GM23338 (cell line): ENCODE measurements around the gene CLRN2. TPM values are rescaled to one million over a fixed set of nuclear protein-coding genes. Genes with fewer than 3 reads are reported as not detected.

Source experiments
- ATAC-seq: fragments of 200-7000 bp; cut with Tn5 transposase; 3 replicates; pipeline ENCODE4 v1.9.1; 2020
- DNase-seq: peaks from one replicate; pipeline ENCODE4 v3.0.0-alpha.2; 2015; ENCODE audit warnings: low spot score
- H2AFZ ChIP-seq: fragments of 200-600 bp; sonication (generic); 2 replicates; pipeline ENCODE4 v1.8.0; 2016; ENCODE audit warnings: antibody characterized with exemption, mild to moderate bottlenecking, moderate library complexity
- H3F3A ChIP-seq: fragments of 200-600 bp; sonication (generic); replicated peaks from 2 replicates; pipeline ENCODE4 v1.8.0; 2017; ENCODE audit warnings: antibody characterized with exemption, mixed run types, low read depth
- H3K27ac ChIP-seq: fragments of 200-600 bp; sonication (generic); 2 replicates; pipeline ENCODE4 v1.6.1; 2016; ENCODE audit warnings: low read depth
- H3K27me3 ChIP-seq: fragments of 200-600 bp; sonication (generic); 2 replicates; pipeline ENCODE4 v1.8.0; 2016; ENCODE audit warnings: mild to moderate bottlenecking, mixed run types, moderate library complexity; ENCODE audit not compliant: insufficient read depth
- H3K36me3 ChIP-seq: fragments of 200-600 bp; sonication (generic); 2 replicates; pipeline ENCODE4 v1.8.0; 2016; ENCODE audit warnings: mild to moderate bottlenecking; ENCODE audit not compliant: insufficient read depth
- H3K4me1 ChIP-seq: fragments of 200-600 bp; sonication (generic); 2 replicates; pipeline ENCODE4 v1.8.0; 2016; ENCODE audit warnings: mild to moderate bottlenecking, moderate library complexity; ENCODE audit not compliant: insufficient read depth
- H3K4me2 ChIP-seq: fragments of 200-600 bp; sonication (generic); 2 replicates; pipeline ENCODE4 v1.7.1; 2017; ENCODE audit warnings: mixed run types
- H3K4me3 ChIP-seq: fragments of 200-600 bp; sonication (generic); 2 replicates; pipeline ENCODE4 v1.6.1; 2016; ENCODE audit warnings: mixed run types
- H3K79me2 ChIP-seq: fragments of 200-600 bp; sonication (generic); replicated peaks from 2 replicates; pipeline ENCODE4 v1.8.0; 2017; ENCODE audit warnings: mild to moderate bottlenecking; ENCODE audit not compliant: insufficient read depth
- H3K9me2 ChIP-seq: fragments of 200-600 bp; sonication (generic); 2 replicates; pipeline ENCODE4 v1.8.0; 2017; ENCODE audit not compliant: insufficient read depth
- H4K20me1 ChIP-seq: fragments of 200-600 bp; sonication (generic); replicated peaks from 2 replicates; pipeline ENCODE4 v1.8.0; 2017; ENCODE audit warnings: mild to moderate bottlenecking; ENCODE audit not compliant: insufficient read depth
- H3K27ac Mint-ChIP-seq: 2 replicates; pipeline ENCODE4 v1.8.0; 2020; ENCODE audit warnings: inconsistent platforms, mild to moderate bottlenecking, moderate library complexity, mixed read lengths
- H3K27me3 Mint-ChIP-seq: 3 replicates; pipeline ENCODE4 v1.8.0; 2022; ENCODE audit warnings: low read depth, mild to moderate bottlenecking, moderate library complexity, mixed read lengths, inconsistent platforms; ENCODE audit not compliant: insufficient read depth, poor library complexity
- H3K36me3 Mint-ChIP-seq: 3 replicates; pipeline ENCODE4 v1.8.0; 2021; ENCODE audit warnings: low read depth, mild to moderate bottlenecking, inconsistent platforms, moderate library complexity, mixed read lengths
- H3K4me1 Mint-ChIP-seq: 3 replicates; pipeline ENCODE4 v1.8.0; 2020; ENCODE audit warnings: mild to moderate bottlenecking, inconsistent platforms, mixed read lengths
- H3K4me3 Mint-ChIP-seq: 3 replicates; pipeline ENCODE4 v1.8.0; 2021; ENCODE audit warnings: moderate library complexity, mild to moderate bottlenecking, inconsistent platforms, mixed read lengths
- H3K9me3 Mint-ChIP-seq: 3 replicates; pipeline ENCODE4 v1.8.0; 2020; ENCODE audit warnings: moderate library complexity, mild to moderate bottlenecking, inconsistent platforms, mixed read lengths
- CREB1 ChIP-seq: fragments of 250-450 bp; sonication (Bioruptor Pico); IDR thresholded peaks from 2 replicates; pipeline ENCODE4 v1.5.0; 2020; ENCODE audit warnings: low read depth, mild to moderate bottlenecking, moderate library complexity
- CTCF ChIP-seq, 2 experiments: fragments of 200-600 bp in 1 of 2; sonication (generic) in 1 of 2; conservative IDR thresholded peaks; 2 replicates each; pipeline versions ENCODE4 v1.5.1 to v1.6.1; 2016 to 2017; ENCODE audit warnings: antibody characterized with exemption in 2 of 2, low read depth in 2 of 2, mild to moderate bottlenecking in 2 of 2, moderate library complexity in 1 of 2
- ETS1 ChIP-seq: IDR thresholded peaks from 2 replicates; pipeline ENCODE4 v1.6.1; 2016; ENCODE audit warnings: antibody characterized with exemption
- EZH2 ChIP-seq: fragments of 200-600 bp; sonication (generic); IDR thresholded peaks from one replicate; pipeline ENCODE4 v1.8.0; 2017; ENCODE audit warnings: antibody characterized with exemption, mild to moderate bottlenecking, low read depth; ENCODE audit not compliant: unreplicated experiment
- STAT1 ChIP-seq: IDR thresholded peaks from one replicate; pipeline ENCODE4 v1.6.1; 2016; ENCODE audit warnings: antibody characterized with exemption; ENCODE audit not compliant: unreplicated experiment
- ZNF331 ChIP-seq: fragments of 250-450 bp; sonication (Bioruptor Pico); IDR thresholded peaks from 2 replicates; pipeline ENCODE4 v1.5.0; 2020; ENCODE audit warnings: low read depth, mild to moderate bottlenecking, moderate library complexity
- ZNF462 ChIP-seq: fragments of 250-450 bp; sonication (Bioruptor Pico); IDR thresholded peaks from 2 replicates; pipeline ENCODE4 v1.5.0; 2020; ENCODE audit warnings: mild to moderate bottlenecking, moderate library complexity
- polyA plus RNA-seq: library from polyadenylated mRNA; unstranded; fragments of >200 nt; fragmentation: Nextera tagmentation; extraction: Ambion mirVana; gene quantifications from 2 replicates; pipeline ENCODE4 v1.2.1, GENCODE V29; 2016
- total RNA-seq: library from RNA; depleted of rRNA; stranded (reverse); fragments of >200 nt; shearing (Covaris generic); gene quantifications from 2 replicates; pipeline ENCODE4 v1.2.3, GENCODE V29; 2014

The CLRN2 gene
- total and polyA plus RNA-seq, 2 experiments from 2014 or later = not detected

GRCh38 chr4:17558941-17559708 is 44.2 kb downstream of the CLRN2 start:
- Histone ChIP-seq H3K27me3 (no peaks in the 10 kb centered on the region), H3K36me3 (no peaks in the 10 kb centered on the region), H3K79me2 (no peaks in the 10 kb centered on the region), H2AFZ (no peak overlapping the region), H3K4me2 (no peak overlapping the region), H3K9me2 (no peaks in the 10 kb centered on the region), H3K4me3 (no peak overlapping the region), H3K27ac (no peak overlapping the region), H3K4me1 (no peaks in the 10 kb centered on the region), H4K20me1 (no peaks in the 10 kb centered on the region), H3F3A (no peaks in the 10 kb centered on the region)
- Mint-ChIP-seq H3K4me1 (no peaks in the 10 kb centered on the region), H3K36me3 (no peaks in the 10 kb centered on the region), H3K9me3 (no peaks in the 10 kb centered on the region), H3K27ac (no peak overlapping the region), H3K4me3 (no peak overlapping the region), H3K27me3 (no peaks in the 10 kb centered on the region)
- TF ChIP-seq EZH2 (no peak), ETS1 (no peak), STAT1 (no peak), ZNF331 (CRISPR knock-in tag) (no peak), CTCF (conservative IDR thresholded peaks at IDR 0.05; ENCODE audit: low read depth in 2 of 2) (no peak), CREB1 (CRISPR knock-in tag) (no peak), ZNF462 (CRISPR knock-in tag) (no peak)
- DNase-seq = no peak
- no peak for ATAC-seq
